HG02678 (cell line): ENCODE results near the gene CST9.

ENCODE experiments used
- ATAC-seq: cut with Tn5 transposase; IDR thresholded peaks from one replicate; pipeline ENCODE4 v1.9.1; 2021; ENCODE audit warnings: mild to moderate bottlenecking, moderate library complexity; ENCODE audit not compliant: unreplicated experiment

CST9 gene

GRCh38 chr20:23605867-23606651 is at the start of gene CST9:
TSS of gene CST9 (minus strand) at chr20:23605917. CDS start at chr20:23605864, 53 bp downstream.
- ATAC-seq = no peak

- ATAC-seq = no peak
These were observed 49.0 kb upstream of the CST9 start for GRCh38 chr20:23654717-23655116.

- ATAC-seq = no peak
These were observed 48.3 kb upstream of the CST9 start for GRCh38 chr20:23654000-23654399.

GRCh38 chr20:23653400-23653938 is 47.8 kb upstream of the CST9 start:
- no peak for ATAC-seq

GRCh38 chr20:23652926-23653325 is 47.2 kb upstream of the CST9 start:
- ATAC-seq = no peak

GRCh38 chr20:23652371-23652770 is 46.7 kb upstream of the CST9 start:
- no peak for ATAC-seq

- ATAC-seq = no peak
These were observed 45.4 kb upstream of the CST9 start for GRCh38 chr20:23651117-23651516.

- ATAC-seq = no peak
These were observed 44.2 kb upstream of the CST9 start for GRCh38 chr20:23649830-23650417.

- no peak for ATAC-seq
These were observed 43.5 kb upstream of the CST9 start for GRCh38 chr20:23649242-23649641.

GRCh38 chr20:23647346-23647745 is 41.6 kb upstream of the CST9 start:
- no peak for ATAC-seq

GRCh38 chr20:23646106-23646873 is 40.6 kb upstream of the CST9 start:
- no peak for ATAC-seq

GRCh38 chr20:23645575-23645974 is 39.9 kb upstream of the CST9 start:
- ATAC-seq = no peak

GRCh38 chr20:23644164-23644563 is 38.4 kb upstream of the CST9 start:
- no peak for ATAC-seq

GRCh38 chr20:23643659-23644058 is 37.9 kb upstream of the CST9 start:
- ATAC-seq = no peak

GRCh38 chr20:23641936-23642751 is 36.4 kb upstream of the CST9 start:
- ATAC-seq = no peak

GRCh38 chr20:23640671-23641667 is 35.3 kb upstream of the CST9 start:
- no peak for ATAC-seq

GRCh38 chr20:23640018-23640601 is 34.4 kb upstream of the CST9 start:
- ATAC-seq = no peak

GRCh38 chr20:23639490-23639958 is 33.8 kb upstream of the CST9 start:
- ATAC-seq = no peak

- no peak for ATAC-seq
These were observed 32.6 kb upstream of the CST9 start for GRCh38 chr20:23638309-23638708.
